WERI-Rb-1 (cell line): ENCODE results near the gene VPS35.

Source experiments
- DNase-seq: peaks from one replicate; pipeline ENCODE4 v3.0.0-alpha.2; 2020
- H3K27ac ChIP-seq: fragments of 250-450 bp; sonication (Bioruptor Pico); 2 replicates; pipeline ENCODE4 v1.5.1; 2020; ENCODE audit warnings: mild to moderate bottlenecking, moderate library complexity
- H3K27me3 ChIP-seq: fragments of 250-450 bp; sonication (Bioruptor Pico); 2 replicates; pipeline ENCODE4 v1.5.1; 2021; ENCODE audit warnings: mild to moderate bottlenecking, low read depth, moderate library complexity; ENCODE audit not compliant: insufficient read depth, severe bottlenecking
- H3K36me3 ChIP-seq: fragments of 250-450 bp; sonication (Bioruptor Pico); 2 replicates; pipeline ENCODE4 v1.5.1; 2020; ENCODE audit warnings: mild to moderate bottlenecking, moderate library complexity
- H3K4me3 ChIP-seq: 2 replicates; pipeline ENCODE4 v1.5.1; 2011; ENCODE audit warnings: low read depth, mild to moderate bottlenecking, control low read depth, low read length
- H3K9me3 ChIP-seq: fragments of 250-450 bp; sonication (Bioruptor Pico); 2 replicates; pipeline ENCODE4 v1.5.1; 2021; ENCODE audit warnings: mild to moderate bottlenecking, moderate library complexity; ENCODE audit not compliant: severe bottlenecking
- TF ChIP-seq, protein P1 (sequence below): IDR thresholded peaks from 2 replicates; pipeline ENCODE4 v1.5.1; 2011; ENCODE audit warnings: low read depth, mild to moderate bottlenecking, control low read depth, inconsistent platforms, low read length

The VPS35 gene

GRCh38 chr16:46688654-46689364, at the start of gene VPS35:
TSS of gene VPS35 (minus strand) at chr16:46689178. CDS start at chr16:46689133, 45 bp downstream.
- Histone ChIP-seq H3K27me3 (no peaks in the 10 kb centered on the region), H3K36me3 (peaks cover 28% of the 10 kb centered on the region), H3K9me3 (no peaks in the 10 kb centered on the region), H3K27ac (peak within 1 kb of the TSS; percentile 98), H3K4me3 (peak within 1 kb of the TSS; percentile 72)
- peak; percentile 99 for DNase-seq
- TF ChIP-seq, protein P1, sequence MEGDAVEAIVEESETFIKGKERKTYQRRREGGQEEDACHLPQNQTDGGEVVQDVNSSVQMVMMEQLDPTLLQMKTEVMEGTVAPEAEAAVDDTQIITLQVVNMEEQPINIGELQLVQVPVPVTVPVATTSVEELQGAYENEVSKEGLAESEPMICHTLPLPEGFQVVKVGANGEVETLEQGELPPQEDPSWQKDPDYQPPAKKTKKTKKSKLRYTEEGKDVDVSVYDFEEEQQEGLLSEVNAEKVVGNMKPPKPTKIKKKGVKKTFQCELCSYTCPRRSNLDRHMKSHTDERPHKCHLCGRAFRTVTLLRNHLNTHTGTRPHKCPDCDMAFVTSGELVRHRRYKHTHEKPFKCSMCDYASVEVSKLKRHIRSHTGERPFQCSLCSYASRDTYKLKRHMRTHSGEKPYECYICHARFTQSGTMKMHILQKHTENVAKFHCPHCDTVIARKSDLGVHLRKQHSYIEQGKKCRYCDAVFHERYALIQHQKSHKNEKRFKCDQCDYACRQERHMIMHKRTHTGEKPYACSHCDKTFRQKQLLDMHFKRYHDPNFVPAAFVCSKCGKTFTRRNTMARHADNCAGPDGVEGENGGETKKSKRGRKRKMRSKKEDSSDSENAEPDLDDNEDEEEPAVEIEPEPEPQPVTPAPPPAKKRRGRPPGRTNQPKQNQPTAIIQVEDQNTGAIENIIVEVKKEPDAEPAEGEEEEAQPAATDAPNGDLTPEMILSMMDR, result peak; percentile 60

GRCh38 chr16:46737621-46738214, 48.7 kb upstream of the VPS35 start:
- no peak for DNase-seq
- TF ChIP-seq, protein P1, result no peak
- H3K27ac ChIP-seq, result no peak overlapping the region
- no peaks in the 10 kb centered on the region for H3K36me3 ChIP-seq
- no peak overlapping the region for H3K4me3 ChIP-seq
- H3K9me3 ChIP-seq, result no peaks in the 10 kb centered on the region
- no peaks in the 10 kb centered on the region for H3K27me3 ChIP-seq

DNA sequence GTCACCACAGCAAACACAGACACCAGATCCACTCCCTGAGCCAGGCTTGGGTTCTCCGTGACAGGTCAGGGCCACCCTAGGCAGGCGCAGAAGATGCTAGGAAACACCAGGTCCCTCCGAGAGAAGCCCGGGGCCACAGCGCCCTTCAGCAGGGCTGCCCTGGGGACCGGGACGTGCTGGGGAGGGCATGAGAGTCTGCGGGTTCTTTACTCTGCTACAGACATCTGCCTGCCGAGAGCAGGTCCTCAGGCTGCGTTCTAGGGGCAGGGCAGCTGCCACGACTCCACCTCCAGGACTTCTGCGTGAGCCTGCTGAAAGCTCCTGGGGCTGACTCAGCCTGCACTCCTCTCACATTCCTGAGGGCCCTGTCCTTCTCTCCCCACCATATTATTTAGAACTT, 47.7 kb upstream of the VPS35 start:
- H3K27me3 ChIP-seq, result no peaks in the 10 kb centered on the region
- DNase-seq, result no peak
- TF ChIP-seq, protein P1, result no peak
- H3K27ac ChIP-seq, result no peak overlapping the region
- H3K36me3 ChIP-seq, result no peaks in the 10 kb centered on the region
- H3K9me3 ChIP-seq, result no peaks in the 10 kb centered on the region
- no peak overlapping the region for H3K4me3 ChIP-seq

DNA sequence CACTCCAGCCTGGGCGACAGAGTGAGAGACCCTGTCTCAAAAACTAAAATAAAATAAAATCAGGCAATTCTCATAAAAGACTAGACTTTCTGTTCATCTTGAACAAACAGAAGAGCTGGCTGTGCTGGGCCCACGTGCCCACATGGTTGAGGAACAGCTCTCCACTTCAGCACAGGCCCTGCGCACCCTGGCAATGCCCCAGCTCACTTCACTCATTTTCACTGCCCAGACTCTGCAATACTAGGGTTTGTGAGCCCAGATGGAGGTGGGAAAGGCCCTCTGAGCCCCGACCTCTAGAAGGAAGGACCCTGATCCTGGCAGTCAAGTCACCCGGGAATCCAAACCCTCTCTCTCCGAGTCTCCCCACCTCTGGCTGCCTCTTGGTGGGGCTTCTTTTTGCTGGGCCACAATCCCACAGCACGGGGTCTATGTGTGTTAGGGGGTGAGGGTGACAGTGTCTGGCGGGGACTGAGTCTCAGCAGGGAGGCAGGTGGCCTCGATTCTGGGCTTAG, 44.4 kb upstream of the VPS35 start:
- TF ChIP-seq, protein P1, result no peak

GRCh38 chr16:46732561-46732960, 43.6 kb upstream of the VPS35 start:
- no peaks in the 10 kb centered on the region for H3K36me3 ChIP-seq
- TF ChIP-seq, protein P1, result no peak
- no peak overlapping the region for H3K27ac ChIP-seq
- H3K27me3 ChIP-seq, result no peaks in the 10 kb centered on the region
- no peaks in the 10 kb centered on the region for H3K9me3 ChIP-seq
- no peak overlapping the region for H3K4me3 ChIP-seq
- no peak for DNase-seq

More for the DNA sequence above, 44.4 kb upstream of the VPS35 start:
- DNase-seq, result no peak
- Histone ChIP-seq H3K27me3 (no peaks in the 10 kb centered on the region), H3K27ac (no peak overlapping the region), H3K4me3 (no peak overlapping the region), H3K36me3 (no peaks in the 10 kb centered on the region), H3K9me3 (no peaks in the 10 kb centered on the region)
